Skin of body (tissue), 2 donors: ENCODE results near the gene IL17B. TPM values are rescaled to one million over a fixed set of nuclear protein-coding genes. Genes with fewer than 3 reads are reported as not detected.
"Not testable (repeated sequence)": the region's sequence is repeated elsewhere in the genome, so short reads cannot be mapped to it uniquely, and the experiment has no call there.

Experiments
- DNase-seq: peaks from one replicate; lab custom pipeline; 2025; lab: John Stamatoyannopoulos, UW
- total RNA-seq: library from RNA; depleted of rRNA; stranded (reverse); fragments of >200 nt; gene quantifications from one replicate; pipeline ENCODE4 v1.2.3, GENCODE V29; 2014

IL17B gene
- total RNA-seq, 1 donor from 2014 or later, result 5.6 TPM

DNA sequence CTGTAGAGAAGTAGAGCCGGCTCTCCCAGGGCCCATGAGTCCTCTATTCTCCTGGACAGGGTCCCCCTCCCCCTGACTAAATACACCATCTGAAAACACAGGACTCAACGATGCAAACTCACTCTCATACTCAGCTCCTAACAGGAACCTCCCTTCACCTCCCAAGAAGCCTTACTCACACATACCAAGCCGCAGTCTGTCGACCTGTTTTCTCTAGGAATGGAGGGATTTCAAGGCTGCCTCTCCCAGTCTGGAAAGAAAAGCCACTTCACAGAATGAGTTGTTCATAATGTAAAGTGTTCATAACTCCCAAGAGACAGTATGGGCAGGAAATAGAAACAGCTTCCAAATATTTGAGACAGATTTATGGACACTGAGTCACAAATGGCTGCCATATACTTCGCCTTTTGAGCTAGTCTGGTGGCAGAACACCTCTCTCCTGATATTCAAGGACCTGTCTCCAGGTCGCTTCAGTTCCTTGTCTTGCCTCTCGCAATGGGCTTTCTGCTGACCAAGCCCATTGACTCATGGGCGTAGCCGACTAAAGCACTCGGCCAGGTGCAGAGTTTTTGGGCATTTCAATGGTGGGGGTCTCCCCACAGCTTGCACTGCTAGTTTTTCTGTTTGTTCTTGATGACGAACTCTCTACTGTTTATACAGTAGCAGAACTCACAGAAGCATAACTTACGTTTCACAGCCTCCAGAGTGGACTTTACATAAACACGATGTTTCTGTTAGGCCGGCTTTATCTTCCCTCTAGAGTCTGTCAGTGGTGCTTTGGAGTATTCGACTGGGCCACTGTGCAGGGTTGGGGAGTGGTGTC is 25.0 kb upstream of the IL17B start:
- peak; percentile 54 for DNase-seq

DNA sequence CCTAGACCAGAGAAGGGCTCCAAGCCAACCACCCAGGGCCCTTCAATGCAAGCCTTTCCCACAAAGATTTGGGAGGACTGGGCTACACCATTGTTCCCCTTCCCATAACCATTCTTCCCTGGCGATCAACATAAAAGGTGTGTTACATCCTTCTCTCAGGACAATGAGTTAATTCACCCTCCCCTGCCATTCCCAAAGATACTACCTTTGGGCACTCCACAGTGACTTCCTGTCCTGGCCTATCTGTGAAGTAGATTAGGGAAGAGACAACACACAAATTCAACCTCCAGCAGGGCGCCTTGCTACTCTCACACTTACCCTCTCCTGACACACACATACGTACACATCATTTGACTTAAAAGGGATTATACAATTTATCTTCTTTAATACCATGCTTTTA is 23.2 kb upstream of the IL17B start:
- no peak for DNase-seq

DNA sequence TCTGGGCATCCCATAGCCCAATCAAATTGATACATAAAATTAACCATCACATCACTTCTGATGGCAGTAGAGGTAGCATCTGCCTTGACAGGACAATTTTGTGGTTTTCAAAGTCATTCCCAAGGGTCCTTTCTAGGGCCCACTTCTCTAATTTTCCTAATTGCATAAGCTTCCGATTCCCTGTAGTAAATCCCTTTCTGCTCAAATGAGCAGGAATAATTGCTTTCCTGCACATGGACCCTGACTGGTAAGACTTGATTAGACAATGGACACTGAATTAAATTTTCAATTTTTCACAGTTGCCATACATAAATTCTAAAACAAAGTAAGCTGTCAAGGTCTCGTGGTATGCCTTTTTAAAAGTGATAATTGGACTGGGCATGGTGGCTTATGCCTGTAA is 22.0 kb upstream of the IL17B start:
- no peak for DNase-seq

- DNase-seq, result no peak
Observed at GRCh38 chr5:149400304-149400703, 21.2 kb upstream of the IL17B start.

DNA sequence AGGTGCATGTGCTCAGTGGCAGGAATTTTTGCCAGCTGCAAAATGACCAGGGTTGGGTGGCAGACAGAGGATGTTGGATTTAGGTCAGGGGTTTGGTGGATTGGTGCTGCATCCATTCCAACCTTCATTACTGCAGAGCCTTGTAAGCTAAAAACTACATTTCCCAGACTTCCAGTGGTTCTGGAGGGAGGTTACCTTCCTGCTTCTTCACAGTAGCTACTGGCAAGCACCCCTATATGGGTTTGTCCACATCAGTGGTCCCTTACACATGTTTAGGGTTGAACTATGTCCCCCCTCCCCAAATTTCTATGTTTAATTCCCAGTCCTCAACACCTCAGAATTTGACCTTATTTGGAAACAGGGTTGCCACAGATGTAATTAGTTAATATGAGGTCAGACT is 20.7 kb upstream of the IL17B start:
- no peak for DNase-seq

GRCh38 chr5:149398747-149399266 is 19.7 kb upstream of the IL17B start:
- DNase-seq, result not testable (repeated sequence)

- DNase-seq, result no peak
Observed at GRCh38 chr5:149397530-149397929, 18.4 kb upstream of the IL17B start.

DNA sequence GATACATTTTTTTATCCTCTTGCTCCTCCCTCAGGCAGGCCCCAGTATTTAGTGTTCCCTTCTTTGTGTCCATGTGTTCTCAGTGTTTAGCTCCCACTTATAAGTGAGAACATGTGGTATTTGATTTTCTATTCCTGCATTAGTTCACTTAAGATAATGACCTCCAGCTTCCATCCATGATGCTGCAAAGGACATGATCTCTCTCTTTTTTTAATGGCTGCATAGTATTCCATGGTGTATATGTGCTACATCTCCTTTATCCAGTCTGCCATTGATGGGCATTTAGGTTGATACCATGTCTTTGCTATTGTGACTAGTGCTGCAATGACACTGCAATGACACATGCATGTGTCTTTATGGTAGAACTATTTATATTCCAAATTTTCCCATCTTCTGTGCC is 15.9 kb upstream of the IL17B start:
- DNase-seq, result not testable (repeated sequence)

- DNase-seq, result no peak
Observed at GRCh38 chr5:149392718-149393117, 13.6 kb upstream of the IL17B start.

DNA sequence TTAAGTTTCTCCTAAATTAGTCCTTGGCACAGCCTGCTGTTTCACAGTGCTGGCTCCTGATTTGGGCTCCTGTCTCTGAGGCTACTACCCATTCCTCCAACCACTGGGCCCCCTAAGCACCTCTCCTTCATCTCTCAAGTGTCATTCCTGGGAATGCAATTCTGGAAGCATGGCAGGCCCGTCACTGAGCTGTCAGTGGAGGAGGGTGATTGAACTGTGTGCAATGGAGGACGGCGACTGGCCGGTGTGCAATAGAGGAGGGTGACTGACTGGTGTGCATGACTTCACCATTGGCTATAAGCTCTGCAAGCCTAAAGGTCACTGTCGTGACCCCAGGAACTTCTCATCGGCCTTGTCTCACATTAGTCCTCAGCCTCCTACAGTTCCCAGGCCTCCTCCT is 12.4 kb upstream of the IL17B start:
- no peak for DNase-seq

GRCh38 chr5:149391076-149391475 is 12.0 kb upstream of the IL17B start:
- not testable (repeated sequence) for DNase-seq

DNA sequence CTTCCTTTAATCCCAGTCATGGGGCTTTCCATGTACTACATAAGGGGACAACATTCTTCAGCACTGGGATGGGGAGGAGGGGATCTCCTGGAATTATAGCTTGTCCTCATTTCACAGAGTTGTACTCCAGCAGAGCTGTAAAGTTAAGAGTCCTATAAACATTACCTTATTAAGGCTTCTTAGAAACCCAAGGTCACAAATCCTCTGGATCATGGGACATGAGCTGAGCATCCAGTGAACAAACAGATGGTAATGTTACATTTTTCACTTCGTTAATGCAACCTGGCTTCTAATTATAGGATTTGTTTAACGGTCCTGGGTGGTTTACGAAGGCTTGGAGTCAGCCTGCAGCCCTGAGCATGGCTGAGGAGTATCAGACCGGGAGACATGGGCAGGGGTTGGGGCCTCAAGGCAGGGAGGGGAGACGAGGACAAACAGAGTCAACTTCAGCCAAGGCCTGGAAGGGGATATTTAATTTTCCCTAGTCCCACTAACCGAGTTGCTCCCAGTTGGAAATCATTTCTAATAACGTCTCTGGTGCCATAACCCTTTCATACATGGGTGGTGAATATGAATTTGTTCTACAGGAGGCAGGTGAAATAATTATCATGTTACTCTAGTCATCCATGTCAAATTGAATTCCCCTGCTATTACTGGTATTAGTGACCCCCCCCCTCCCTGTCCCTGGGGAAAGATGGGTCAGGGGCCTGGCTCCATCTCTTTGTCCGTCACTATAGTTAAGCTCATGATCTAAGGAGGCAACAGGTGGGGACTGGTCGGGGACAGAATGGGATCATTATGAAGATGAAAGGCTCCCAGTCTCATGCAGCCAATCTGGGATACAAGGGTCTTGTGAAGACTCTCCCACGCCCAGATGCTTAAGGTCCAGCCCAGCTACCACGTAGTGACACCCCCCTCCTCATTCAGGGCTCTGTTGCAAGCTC is 10.7 kb upstream of the IL17B start:
- no peak for DNase-seq

GRCh38 chr5:149388498-149389190 is 9.6 kb upstream of the IL17B start:
- no peak for DNase-seq

GRCh38 chr5:149387982-149388381 is 8.9 kb upstream of the IL17B start:
- DNase-seq, result no peak

DNA sequence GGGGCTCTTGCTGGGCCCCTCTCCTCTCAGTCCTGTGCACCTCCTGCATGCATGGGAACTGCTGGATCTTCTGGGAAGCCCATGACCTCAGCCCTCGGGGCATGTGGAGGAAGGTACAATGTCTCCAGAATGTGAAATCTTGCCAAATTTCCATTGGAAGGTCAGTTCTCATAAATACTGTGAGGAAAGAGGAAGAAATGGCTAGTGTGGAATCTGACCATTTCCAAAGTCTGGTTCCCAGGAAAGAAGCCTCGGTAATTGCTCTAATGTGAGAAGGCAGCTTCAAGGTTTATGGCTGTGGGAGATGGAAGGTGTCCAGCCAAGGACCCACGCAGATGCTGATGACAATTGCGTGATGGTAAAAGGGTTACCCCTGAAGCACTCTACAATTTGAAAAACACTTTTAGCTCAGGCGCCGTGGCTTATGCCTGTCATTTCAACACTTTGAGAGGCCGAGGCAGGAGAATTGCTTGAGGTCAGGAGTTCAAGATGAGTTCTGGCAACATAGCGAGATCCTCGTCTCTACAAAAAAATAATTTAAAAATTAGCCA is 8.1 kb upstream of the IL17B start:
- DNase-seq, result no peak

DNA sequence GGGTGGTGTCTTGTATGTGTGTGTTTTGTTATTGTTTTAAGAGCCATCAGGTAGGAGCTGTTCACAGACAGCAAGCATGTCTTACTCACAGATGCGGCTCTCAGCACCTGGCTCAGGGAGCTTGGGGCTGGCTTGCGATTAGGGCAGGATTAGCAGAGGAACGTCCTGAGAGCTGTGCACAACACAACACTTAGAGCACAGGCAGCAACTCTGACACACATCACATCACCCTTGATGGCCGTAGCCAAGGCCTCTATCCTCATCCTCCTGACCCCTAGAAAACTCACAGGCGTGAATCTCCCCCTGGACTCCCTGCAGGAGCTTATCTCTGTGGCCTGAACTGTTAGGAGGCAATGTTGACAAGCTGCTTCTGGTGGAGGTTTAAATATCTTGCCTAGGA is 7.1 kb upstream of the IL17B start:
- no peak for DNase-seq

DNA sequence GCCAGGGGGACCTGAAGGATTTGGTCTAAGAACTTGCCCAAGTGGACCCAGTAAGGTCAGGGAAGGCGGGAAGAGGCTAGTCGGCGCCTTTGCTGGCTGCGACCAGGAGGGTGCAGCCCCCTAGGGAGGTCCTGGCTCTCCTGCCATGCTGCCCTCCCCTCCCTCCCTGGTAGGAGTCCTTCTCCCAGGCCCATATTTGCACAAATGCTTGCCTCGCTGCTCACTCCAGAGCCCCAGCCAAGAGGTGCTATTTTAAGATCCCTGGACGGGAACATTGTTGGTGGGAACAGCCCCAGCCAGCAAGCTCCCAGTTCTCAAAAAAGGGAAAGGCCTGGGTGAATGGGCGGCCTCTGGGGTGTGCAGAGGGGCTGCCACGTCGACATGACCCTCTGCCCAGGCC is 4.3 kb upstream of the IL17B start:
- no peak for DNase-seq

- no peak for DNase-seq
Observed at GRCh38 chr5:149382517-149383220, 3.6 kb upstream of the IL17B start.

DNA sequence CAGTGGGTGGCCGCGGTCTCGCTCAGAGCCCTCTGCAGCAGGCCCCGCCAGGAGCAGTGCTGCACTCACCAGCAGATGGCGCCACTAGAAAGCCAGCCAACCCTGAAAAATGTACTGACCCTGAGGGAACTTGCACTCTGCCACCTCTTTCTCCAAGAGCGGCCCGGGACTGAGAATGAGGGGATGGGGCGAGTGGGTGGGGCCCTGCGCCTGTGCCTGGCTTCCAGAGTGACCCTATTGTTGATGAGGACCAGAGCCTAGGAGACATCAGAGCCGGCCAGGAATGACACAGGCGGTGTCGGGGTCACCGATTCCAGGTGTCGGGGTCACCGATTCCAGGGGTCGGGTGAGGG is 2.9 kb upstream of the IL17B start:
- peak; percentile 42 for DNase-seq

GRCh38 chr5:149381261-149381985 is 2.3 kb upstream of the IL17B start:
- DNase-seq, result no peak
